Esophagus squamous epithelium (tissue), 4 donors: ENCODE results near the gene CREB5.

Source experiments
- CTCF ChIP-seq, 6 experiments: fragments of 450-650 bp in 4 of 6; fragments of 200-600 bp in 2 of 6; sonication (generic) in 2 of 6; IDR thresholded peaks; one replicate each; pipeline ENCODE4 v1.5.1; 2016 to 2019; ENCODE audit warnings: antibody characterized with exemption in 6 of 6, mild to moderate bottlenecking in 4 of 6, moderate library complexity in 4 of 6
- POLR2A ChIP-seq, 4 donors: fragments of 450-650 bp; IDR thresholded peaks; one replicate each; pipeline ENCODE4 v1.6.1; 2017; ENCODE audit warnings: antibody characterized with exemption in 4 of 4, mild to moderate bottlenecking in 4 of 4, moderate library complexity in 3 of 4

GRCh38 chr7:28375729-28376128, 36.6 kb upstream of the CREB5 start:
- no peak for TF ChIP-seq POLR2A (IDR thresholded peaks at IDR 0.05)
- no peak for TF ChIP-seq CTCF (IDR thresholded peaks at IDR 0.05)
